H9 (cell line): ENCODE measurements around the gene MOGAT2. TPM values are rescaled to one million over a fixed set of nuclear protein-coding genes. Genes with fewer than 3 reads are reported as not detected.

Source experiments
- DNase-seq: peaks from one replicate; pipeline ENCODE4 v3.0.0-alpha.2; 2017
- H2AFZ ChIP-seq: one replicate; pipeline ENCODE4 v1.6.1; 2013; ENCODE audit warnings: mild to moderate bottlenecking, low read length, control low read depth, moderate library complexity
- H2AK5ac ChIP-seq: 2 replicates; pipeline ENCODE4 v1.6.1; 2013; ENCODE audit warnings: low read length, control low read depth, mixed read lengths; ENCODE audit not compliant: insufficient read length
- H2BK120ac ChIP-seq: one replicate; pipeline ENCODE4 v1.6.1; 2013; ENCODE audit warnings: low read depth, mild to moderate bottlenecking, low read length, control low read depth, inconsistent platforms; ENCODE audit not compliant: poor library complexity, severe bottlenecking
- H2BK12ac ChIP-seq: 2 replicates; pipeline ENCODE4 v1.6.1; 2013; ENCODE audit warnings: low read length, control low read depth, mixed read lengths, low read depth; ENCODE audit not compliant: insufficient read length
- H2BK15ac ChIP-seq: 2 replicates; pipeline ENCODE4 v1.6.1; 2013; ENCODE audit warnings: low read depth, low read length, control low read depth
- H2BK20ac ChIP-seq: one replicate; pipeline ENCODE4 v1.6.1; 2013; ENCODE audit warnings: low read depth, mild to moderate bottlenecking, low read length, control low read depth, inconsistent platforms; ENCODE audit not compliant: poor library complexity, severe bottlenecking
- H2BK5ac ChIP-seq: 2 replicates; pipeline ENCODE4 v1.6.1; 2013; ENCODE audit warnings: low read length, control low read depth, mixed read lengths; ENCODE audit not compliant: insufficient read length
- H3K14ac ChIP-seq: 2 replicates; pipeline ENCODE4 v1.6.1; 2013; ENCODE audit warnings: low read length, control low read depth; ENCODE audit not compliant: insufficient read depth
- H3K18ac ChIP-seq: 2 replicates; pipeline ENCODE4 v1.6.1; 2013; ENCODE audit warnings: low read depth, mild to moderate bottlenecking, mixed read lengths, low read length, control low read depth; ENCODE audit not compliant: insufficient read length
- H3K23ac ChIP-seq: 2 replicates; pipeline ENCODE4 v1.6.1; 2013; ENCODE audit warnings: low read length, control low read depth, mixed read lengths, low read depth; ENCODE audit not compliant: insufficient read length
- H3K23me2 ChIP-seq: 2 replicates; pipeline ENCODE4 v1.6.1; 2013; ENCODE audit warnings: low read depth, mild to moderate bottlenecking, mixed read lengths, low read length, control low read depth; ENCODE audit not compliant: insufficient read length, poor library complexity, severe bottlenecking
- H3K27ac ChIP-seq: 2 replicates; pipeline ENCODE4 v1.5.1; 2013; ENCODE audit warnings: low read length, control low read depth, mixed read lengths, low read depth; ENCODE audit not compliant: insufficient read length
- H3K27me3 ChIP-seq: 2 replicates; pipeline ENCODE4 v1.6.1; 2013; ENCODE audit warnings: low read length, control low read depth, inconsistent platforms; ENCODE audit not compliant: insufficient read depth
- H3K4ac ChIP-seq: 2 replicates; pipeline ENCODE4 v1.6.1; 2013; ENCODE audit warnings: low read depth, mild to moderate bottlenecking, control low read depth, inconsistent platforms, low read length, moderate library complexity
- H3K4me1 ChIP-seq: 2 replicates; pipeline ENCODE4 v1.6.1; 2013; ENCODE audit warnings: low read length, control low read depth, inconsistent platforms; ENCODE audit not compliant: insufficient read depth
- H3K4me2 ChIP-seq: 2 replicates; pipeline ENCODE4 v1.6.1; 2013; ENCODE audit warnings: low read length, control low read depth, mixed read lengths; ENCODE audit not compliant: insufficient read length, insufficient read depth
- H3K56ac ChIP-seq: 2 replicates; pipeline ENCODE4 v1.6.1; 2013; ENCODE audit warnings: low read depth, mild to moderate bottlenecking, mixed read lengths, low read length, control low read depth; ENCODE audit not compliant: insufficient read length
- H3K79me1 ChIP-seq: 2 replicates; pipeline ENCODE4 v1.6.1; 2013; ENCODE audit warnings: low read depth, mild to moderate bottlenecking, moderate library complexity, low read length, control low read depth, inconsistent platforms; ENCODE audit not compliant: insufficient read depth, poor library complexity, severe bottlenecking
- H3K79me2 ChIP-seq: 2 replicates; pipeline ENCODE4 v1.6.1; 2013; ENCODE audit warnings: low read length, control low read depth, inconsistent platforms; ENCODE audit not compliant: insufficient read depth
- H3K9ac ChIP-seq: 2 replicates; pipeline ENCODE4 v1.6.1; 2013; ENCODE audit warnings: low read length, control low read depth, mixed read lengths; ENCODE audit not compliant: insufficient read length; ENCODE audit errors: extremely low read depth
- H3K9me3 ChIP-seq: one replicate; pipeline ENCODE4 v1.6.1; 2013; ENCODE audit warnings: low read depth, low read length, inconsistent platforms; ENCODE audit not compliant: control insufficient read depth
- H3T11ph ChIP-seq: one replicate; pipeline ENCODE4 v1.6.1; 2013; ENCODE audit warnings: mild to moderate bottlenecking, low read length, control low read depth, inconsistent platforms
- H4K20me1 ChIP-seq: one replicate; pipeline ENCODE4 v1.6.1; 2013; ENCODE audit not compliant: control insufficient read depth, insufficient read length, insufficient read depth
- H4K5ac ChIP-seq: 2 replicates; pipeline ENCODE4 v1.6.1; 2013; ENCODE audit warnings: low read depth, mild to moderate bottlenecking, mixed read lengths, low read length, control low read depth; ENCODE audit not compliant: insufficient read length
- H4K8ac ChIP-seq: replicated peaks from 2 replicates; pipeline ENCODE4 v1.6.1; 2013; ENCODE audit warnings: low read length, control low read depth, mixed read lengths, low read depth; ENCODE audit not compliant: insufficient read length
- H4K91ac ChIP-seq: 2 replicates; pipeline ENCODE4 v1.6.1; 2013; ENCODE audit warnings: low read depth, mild to moderate bottlenecking, moderate library complexity, mixed read lengths, low read length, control low read depth; ENCODE audit not compliant: insufficient read length
- H3K27ac Mint-ChIP-seq, 3 experiments: 2 replicates in 2 of 3; 3 replicates in 1 of 3; pipeline ENCODE4 v1.8.0; 2020 to 2021; ENCODE audit warnings: mixed read lengths in 3 of 3, mild to moderate bottlenecking in 1 of 3, moderate library complexity in 1 of 3
- H3K27me3 Mint-ChIP-seq: 2 replicates; pipeline ENCODE4 v1.8.0; 2021; ENCODE audit warnings: low read depth, mild to moderate bottlenecking, moderate library complexity, mixed read lengths
- H3K36me3 Mint-ChIP-seq, 3 experiments: 2 replicates in 2 of 3; 3 replicates in 1 of 3; pipeline ENCODE4 v1.8.0; 2020 to 2021; ENCODE audit warnings: low read depth in 3 of 3, mixed read lengths in 3 of 3; ENCODE audit not compliant: insufficient read depth in 1 of 3
- H3K4me1 Mint-ChIP-seq, 2 experiments: 2 replicates each; pipeline ENCODE4 v1.8.0; 2020; ENCODE audit warnings: mixed read lengths in 2 of 2
- H3K4me3 Mint-ChIP-seq, 2 experiments: 2 replicates in 1 of 2; 3 replicates in 1 of 2; pipeline ENCODE4 v1.8.0; 2020 to 2021; ENCODE audit warnings: mild to moderate bottlenecking in 2 of 2, mixed read lengths in 2 of 2, moderate library complexity in 1 of 2
- H3K9me3 Mint-ChIP-seq, 2 experiments: 2 replicates in 1 of 2; 3 replicates in 1 of 2; pipeline ENCODE4 v1.8.0; 2020; ENCODE audit warnings: mild to moderate bottlenecking in 2 of 2, mixed read lengths in 2 of 2, moderate library complexity in 1 of 2
- WGBS: extraction: QIAGEN DNeasy Blood & Tissue Kit; methylation state at CpG from one replicate; pipeline ENCODE4 v1.1.7; 2013; ENCODE audit warnings: missing lambda C conversion rate, low lambda C conversion rate, mixed read lengths; ENCODE audit not compliant: insufficient read length; ENCODE audit errors: extremely low coverage; 5-methylcytosine and 5-hydroxymethylcytosine counted together
- total RNA-seq: library from RNA; stranded (reverse); gene quantifications from 2 replicates; pipeline ENCODE4 v1.2.1, GENCODE V29; 2021
- TF ChIP-seq, protein P1 (sequence below): fragments of 200-600 bp; sonication (generic); conservative IDR thresholded peaks from 3 replicates; pipeline ENCODE4 v1.8.0; 2021; ENCODE audit warnings: antibody characterized with exemption, mild to moderate bottlenecking

The MOGAT2 gene
- total RNA-seq, 1 experiment from 2014 or later: not detected

DNA sequence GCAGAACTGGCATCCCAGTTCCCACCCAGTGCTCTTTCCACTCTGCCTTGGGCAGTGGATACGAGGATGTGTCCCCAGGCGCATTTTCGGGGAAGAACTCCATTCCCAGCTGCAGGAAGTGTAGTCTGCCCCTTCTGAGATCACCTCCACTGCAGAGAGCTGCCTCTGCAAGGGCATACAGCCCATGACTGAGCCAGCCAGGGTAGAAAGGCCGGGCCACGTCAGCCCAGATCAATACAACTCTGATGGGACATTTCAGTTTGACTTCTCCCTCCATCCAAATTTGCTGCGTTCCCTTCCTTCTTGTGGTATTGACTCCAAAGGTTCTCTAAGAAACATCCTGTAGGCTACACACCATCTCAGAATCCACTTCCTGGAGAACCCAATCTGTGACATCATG, 19.7 kb downstream of the MOGAT2 start:
- H2BK5ac ChIP-seq: no peak overlapping the region
- H3K27me3 ChIP-seq: no peaks in the 10 kb centered on the region
- no peaks in the 10 kb centered on the region; a peak in 1 of 7 replicates for H3K36me3 Mint-ChIP-seq
- no CpG with 5 or more reads among the region's 6 CpGs for WGBS
- H3K23me2 ChIP-seq: no peaks in the 10 kb centered on the region
- no peak overlapping the region for H2AK5ac ChIP-seq
- H3K9me3 Mint-ChIP-seq: 0 out of 5 replicates have a peak, but pooled peaks cover 0 to 3% of the 10 kb centered on the region in 2 experiments
- H3K23ac ChIP-seq: no peak overlapping the region
- H3K27ac ChIP-seq: no peak overlapping the region
- H3K79me1 ChIP-seq: no peaks in the 10 kb centered on the region
- no peak overlapping the region for H2BK120ac ChIP-seq
- peaks cover 8% of the 10 kb centered on the region for H3K27me3 Mint-ChIP-seq
- no peak overlapping the region for H3K56ac ChIP-seq
- no peak overlapping the region for H4K8ac ChIP-seq
- no peak overlapping the region for H2AFZ ChIP-seq
- no peaks in the 10 kb centered on the region for H3K9me3 ChIP-seq
- H3K4me1 ChIP-seq: no peaks in the 10 kb centered on the region
- H3K79me2 ChIP-seq: no peaks in the 10 kb centered on the region
- H3K4ac ChIP-seq: no peak overlapping the region
- no peak overlapping the region for H4K91ac ChIP-seq
- DNase-seq: no peak
- no peak overlapping the region for H3T11ph ChIP-seq
- H3K4me1 Mint-ChIP-seq: no peaks in the 10 kb centered on the region; a peak in 1 of 4 replicates
- H4K20me1 ChIP-seq: no peaks in the 10 kb centered on the region
- H2BK12ac ChIP-seq: no peak overlapping the region
- TF ChIP-seq, protein P1, sequence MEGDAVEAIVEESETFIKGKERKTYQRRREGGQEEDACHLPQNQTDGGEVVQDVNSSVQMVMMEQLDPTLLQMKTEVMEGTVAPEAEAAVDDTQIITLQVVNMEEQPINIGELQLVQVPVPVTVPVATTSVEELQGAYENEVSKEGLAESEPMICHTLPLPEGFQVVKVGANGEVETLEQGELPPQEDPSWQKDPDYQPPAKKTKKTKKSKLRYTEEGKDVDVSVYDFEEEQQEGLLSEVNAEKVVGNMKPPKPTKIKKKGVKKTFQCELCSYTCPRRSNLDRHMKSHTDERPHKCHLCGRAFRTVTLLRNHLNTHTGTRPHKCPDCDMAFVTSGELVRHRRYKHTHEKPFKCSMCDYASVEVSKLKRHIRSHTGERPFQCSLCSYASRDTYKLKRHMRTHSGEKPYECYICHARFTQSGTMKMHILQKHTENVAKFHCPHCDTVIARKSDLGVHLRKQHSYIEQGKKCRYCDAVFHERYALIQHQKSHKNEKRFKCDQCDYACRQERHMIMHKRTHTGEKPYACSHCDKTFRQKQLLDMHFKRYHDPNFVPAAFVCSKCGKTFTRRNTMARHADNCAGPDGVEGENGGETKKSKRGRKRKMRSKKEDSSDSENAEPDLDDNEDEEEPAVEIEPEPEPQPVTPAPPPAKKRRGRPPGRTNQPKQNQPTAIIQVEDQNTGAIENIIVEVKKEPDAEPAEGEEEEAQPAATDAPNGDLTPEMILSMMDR: no peak
- H3K9ac ChIP-seq: no peak overlapping the region
- no peak overlapping the region for H3K4me2 ChIP-seq
- H4K5ac ChIP-seq: no peak overlapping the region
- H2BK15ac ChIP-seq: no peak overlapping the region
- H3K14ac ChIP-seq: no peak overlapping the region
- no peak overlapping the region for H3K27ac Mint-ChIP-seq
- H3K18ac ChIP-seq: no peak overlapping the region
- H2BK20ac ChIP-seq: no peak overlapping the region
- H3K4me3 Mint-ChIP-seq: no peak overlapping the region
